HepG2 (cell line): ENCODE data around the gene RHOV. TPM values are rescaled to one million over a fixed set of nuclear protein-coding genes. Genes with fewer than 3 reads are reported as not detected.

Experiments used
- FOXK1 ChIP-seq: sonication (generic); formaldehyde crosslinking; IDR thresholded peaks from 2 replicates; pipeline ENCODE4 v1.4.0; 2020; ENCODE audit warnings: low read depth, missing genetic modification reagents, borderline replicate concordance
- IKZF1 ChIP-seq: fragments of 450-650 bp; IDR thresholded peaks from 2 replicates; pipeline ENCODE4 v1.7.1; 2016
- JUNB ChIP-seq: sonication (generic); formaldehyde crosslinking; IDR thresholded peaks from 2 replicates; pipeline ENCODE4 v1.8.0; 2022; ENCODE audit warnings: missing genetic modification reagents, mild to moderate bottlenecking, borderline replicate concordance
- MTA1 ChIP-seq: sonication (generic); formaldehyde crosslinking; IDR thresholded peaks from 2 replicates; pipeline ENCODE4 v1.4.0; 2020; ENCODE audit warnings: missing genetic modification reagents, mild to moderate bottlenecking, borderline replicate concordance
- MTF1 ChIP-seq: sonication (generic); formaldehyde crosslinking; IDR thresholded peaks from 2 replicates; pipeline ENCODE4 v1.5.0; 2020; ENCODE audit warnings: missing genetic modification reagents
- MYNN ChIP-seq: sonication (generic); formaldehyde crosslinking; IDR thresholded peaks from 2 replicates; pipeline ENCODE4 v1.4.0; 2020; ENCODE audit warnings: mild to moderate bottlenecking, low read depth, missing genetic modification reagents
- NR2C2 ChIP-seq: sonication (generic); formaldehyde crosslinking; IDR thresholded peaks from 2 replicates; pipeline ENCODE4 v1.4.0; 2020; ENCODE audit warnings: missing genetic modification reagents, mild to moderate bottlenecking, moderate library complexity, borderline replicate concordance
- SNAI1 ChIP-seq: sonication (generic); formaldehyde crosslinking; IDR thresholded peaks from 2 replicates; pipeline ENCODE4 v1.5.0; 2020; ENCODE audit warnings: mild to moderate bottlenecking, missing genetic modification reagents, borderline replicate concordance
- ZEB1 ChIP-seq: IDR thresholded peaks from 2 replicates; pipeline ENCODE4 v1.6.1; 2012; ENCODE audit warnings: mild to moderate bottlenecking, low read depth, inconsistent platforms; ENCODE audit not compliant: insufficient replicate concordance
- ZNF354B ChIP-seq: sonication (generic); formaldehyde crosslinking; IDR thresholded peaks from 2 replicates; pipeline ENCODE4 v1.8.0; 2022; ENCODE audit warnings: mild to moderate bottlenecking, missing genetic modification reagents
- ZNF549 ChIP-seq: sonication (generic); formaldehyde crosslinking; IDR thresholded peaks from 2 replicates; pipeline ENCODE4 v1.5.0; 2020; ENCODE audit warnings: missing genetic modification reagents
- ZSCAN20 ChIP-seq: sonication (generic); formaldehyde crosslinking; IDR thresholded peaks from 2 replicates; pipeline ENCODE4 v1.4.0; 2020; ENCODE audit warnings: missing genetic modification reagents, mild to moderate bottlenecking, borderline replicate concordance
- polyA plus RNA-seq, 8 experiments: library from polyadenylated mRNA; depleted of rRNA in 3 of 8; stranded (reverse) in 7 of 8; unstranded in 1 of 8; fragments of >200 nt; fragmentation: Illumina TruSeq in 4 of 8; extraction: Trizol in 4 of 8; gene quantifications; 2 replicates each; pipeline versions ENCODE4 v1.2.1 to v1.2.3, GENCODE V29; 2011 to 2016; ENCODE audit warnings: low read depth in 4 of 8, missing spikeins in 1 of 8, mixed read lengths in 1 of 8; ENCODE audit not compliant: insufficient read depth in 1 of 8
- total RNA-seq, 5 experiments: library from RNA; depleted of rRNA; stranded (reverse); fragments of >200 nt; fragmentation: Illumina TruSeq; extraction: Trizol; gene quantifications; 2 replicates each; pipeline ENCODE4 v1.2.3, GENCODE V29; 2016; ENCODE audit warnings: low read depth in 1 of 5
- TF ChIP-seq, protein P1 (sequence below): sonication (generic); formaldehyde crosslinking; IDR thresholded peaks from 2 replicates; pipeline ENCODE4 v1.4.0; 2020; ENCODE audit warnings: missing genetic modification reagents, borderline replicate concordance
- TF ChIP-seq, protein P2 (sequence below): sonication (generic); formaldehyde crosslinking; IDR thresholded peaks from 2 replicates; pipeline ENCODE4 v1.4.0; 2020; ENCODE audit warnings: missing genetic modification reagents
- TF ChIP-seq, protein P3 (sequence below): sonication (generic); formaldehyde crosslinking; IDR thresholded peaks from 2 replicates; pipeline ENCODE4 v1.8.0; 2022; ENCODE audit warnings: low read depth, missing genetic modification reagents
- TF ChIP-seq, protein P4 (sequence below): sonication (generic); formaldehyde crosslinking; IDR thresholded peaks from 2 replicates; pipeline ENCODE4 v1.4.0; 2020; ENCODE audit warnings: missing genetic modification reagents
- TF ChIP-seq, protein P5 (sequence below): sonication (generic); formaldehyde crosslinking; IDR thresholded peaks from 2 replicates; pipeline ENCODE4 v1.4.0; 2020; ENCODE audit warnings: missing genetic modification reagents
- TF ChIP-seq, protein P6 (sequence below): sonication (generic); formaldehyde crosslinking; IDR thresholded peaks from 2 replicates; pipeline ENCODE4 v1.5.1; 2020; ENCODE audit warnings: missing genetic modification reagents, mild to moderate bottlenecking, borderline replicate concordance

RHOV gene
- total and polyA plus RNA-seq, 2 of the 13 experiments (the other 11 are each of a cell fraction or from before 2014, with no cell fraction given) = 0.17 to 0.18 TPM

DNA sequence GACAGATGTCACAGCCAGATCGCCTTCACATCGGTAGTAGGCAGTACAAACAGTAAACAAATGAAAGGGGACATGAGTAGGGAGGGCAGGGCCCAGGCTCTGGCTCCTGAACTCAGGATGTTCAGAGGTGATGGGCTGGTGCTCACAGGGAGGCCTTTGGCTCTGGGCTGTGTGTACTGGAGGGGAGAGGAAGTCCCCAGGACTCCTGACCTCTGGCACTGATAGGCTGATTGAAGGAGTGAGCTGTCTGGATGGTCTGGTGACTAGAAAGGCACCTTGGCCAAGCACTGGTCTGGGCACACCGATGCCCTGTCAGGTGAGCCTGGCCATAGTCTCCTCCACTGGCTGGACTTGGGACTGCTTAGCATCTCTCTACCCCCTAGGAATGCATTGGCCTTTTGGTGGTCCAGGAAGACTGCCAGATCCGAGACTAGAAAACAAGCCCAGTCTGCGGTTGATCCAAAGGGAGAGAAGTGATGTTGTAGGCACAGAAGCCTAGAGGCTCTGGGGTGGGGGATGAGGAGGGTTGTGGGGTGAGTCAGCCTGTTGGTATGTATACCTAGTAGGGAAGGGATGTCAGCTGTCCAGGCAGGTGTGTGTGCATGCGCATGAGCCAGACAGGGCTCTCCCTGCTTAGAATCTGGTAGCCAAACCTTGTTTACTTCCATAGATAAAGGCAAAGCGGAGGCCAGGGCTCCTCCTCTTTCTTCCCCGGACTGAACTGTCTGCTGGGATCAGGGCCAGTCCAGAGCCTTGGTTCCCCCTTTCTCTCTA is 28.3 kb downstream of the RHOV start (continued):
- TF ChIP-seq, protein P1, sequence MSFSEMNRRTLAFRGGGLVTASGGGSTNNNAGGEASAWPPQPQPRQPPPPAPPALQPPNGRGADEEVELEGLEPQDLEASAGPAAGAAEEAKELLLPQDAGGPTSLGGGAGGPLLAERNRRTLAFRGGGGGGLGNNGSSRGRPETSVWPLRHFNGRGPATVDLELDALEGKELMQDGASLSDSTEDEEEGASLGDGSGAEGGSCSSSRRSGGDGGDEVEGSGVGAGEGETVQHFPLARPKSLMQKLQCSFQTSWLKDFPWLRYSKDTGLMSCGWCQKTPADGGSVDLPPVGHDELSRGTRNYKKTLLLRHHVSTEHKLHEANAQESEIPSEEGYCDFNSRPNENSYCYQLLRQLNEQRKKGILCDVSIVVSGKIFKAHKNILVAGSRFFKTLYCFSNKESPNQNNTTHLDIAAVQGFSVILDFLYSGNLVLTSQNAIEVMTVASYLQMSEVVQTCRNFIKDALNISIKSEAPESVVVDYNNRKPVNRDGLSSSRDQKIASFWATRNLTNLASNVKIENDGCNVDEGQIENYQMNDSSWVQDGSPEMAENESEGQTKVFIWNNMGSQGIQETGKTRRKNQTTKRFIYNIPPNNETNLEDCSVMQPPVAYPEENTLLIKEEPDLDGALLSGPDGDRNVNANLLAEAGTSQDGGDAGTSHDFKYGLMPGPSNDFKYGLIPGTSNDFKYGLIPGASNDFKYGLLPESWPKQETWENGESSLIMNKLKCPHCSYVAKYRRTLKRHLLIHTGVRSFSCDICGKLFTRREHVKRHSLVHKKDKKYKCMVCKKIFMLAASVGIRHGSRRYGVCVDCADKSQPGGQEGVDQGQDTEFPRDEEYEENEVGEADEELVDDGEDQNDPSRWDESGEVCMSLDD (CRISPR knock-in tag) = no peak
- TF ChIP-seq ZEB1 (peak; percentile 94), MTA1 (CRISPR knock-in tag) (0 out of 2 replicates have a peak, but pooled peaks have one; percentile 20), JUNB (CRISPR knock-in tag) (peak; percentile 95), ZNF354B (CRISPR knock-in tag) (no peak), ZSCAN20 (no peak), MYNN (CRISPR knock-in tag) (no peak), IKZF1 (no peak), FOXK1 (0 out of 2 replicates have a peak, but pooled peaks have one; percentile 17), ZNF549 (no peak), SNAI1 (CRISPR knock-in tag) (no peak), NR2C2 (CRISPR knock-in tag) (no peak), MTF1 (CRISPR knock-in tag) (no peak)
- TF ChIP-seq, protein P2, sequence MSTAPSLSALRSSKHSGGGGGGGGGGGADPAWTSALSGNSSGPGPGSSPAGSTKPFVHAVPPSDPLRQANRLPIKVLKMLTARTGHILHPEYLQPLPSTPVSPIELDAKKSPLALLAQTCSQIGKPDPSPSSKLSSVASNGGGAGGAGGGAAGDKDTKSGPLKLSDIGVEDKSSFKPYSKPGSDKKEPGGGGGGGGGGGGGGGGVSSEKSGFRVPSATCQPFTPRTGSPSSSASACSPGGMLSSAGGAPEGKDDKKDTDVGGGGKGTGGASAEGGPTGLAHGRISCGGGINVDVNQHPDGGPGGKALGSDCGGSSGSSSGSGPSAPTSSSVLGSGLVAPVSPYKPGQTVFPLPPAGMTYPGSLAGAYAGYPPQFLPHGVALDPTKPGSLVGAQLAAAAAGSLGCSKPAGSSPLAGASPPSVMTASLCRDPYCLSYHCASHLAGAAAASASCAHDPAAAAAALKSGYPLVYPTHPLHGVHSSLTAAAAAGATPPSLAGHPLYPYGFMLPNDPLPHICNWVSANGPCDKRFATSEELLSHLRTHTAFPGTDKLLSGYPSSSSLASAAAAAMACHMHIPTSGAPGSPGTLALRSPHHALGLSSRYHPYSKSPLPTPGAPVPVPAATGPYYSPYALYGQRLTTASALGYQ (CRISPR knock-in tag) = no peak
- TF ChIP-seq, protein P3, sequence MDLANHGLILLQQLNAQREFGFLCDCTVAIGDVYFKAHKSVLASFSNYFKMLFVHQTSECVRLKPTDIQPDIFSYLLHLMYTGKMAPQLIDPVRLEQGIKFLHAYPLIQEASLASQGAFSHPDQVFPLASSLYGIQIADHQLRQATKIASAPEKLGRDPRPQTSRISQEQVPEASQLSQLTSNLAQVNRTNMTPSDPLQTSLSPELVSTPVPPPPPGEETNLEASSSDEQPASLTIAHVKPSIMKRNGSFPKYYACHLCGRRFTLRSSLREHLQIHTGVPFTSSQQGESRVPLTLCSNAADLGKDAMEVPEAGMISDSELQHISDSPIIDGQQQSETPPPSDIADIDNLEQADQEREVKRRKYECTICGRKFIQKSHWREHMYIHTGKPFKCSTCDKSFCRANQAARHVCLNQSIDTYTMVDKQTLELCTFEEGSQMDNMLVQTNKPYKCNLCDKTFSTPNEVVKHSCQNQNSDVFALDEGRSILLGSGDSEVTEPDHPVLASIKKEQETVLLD (CRISPR knock-in tag) = no peak
- TF ChIP-seq, protein P4, sequence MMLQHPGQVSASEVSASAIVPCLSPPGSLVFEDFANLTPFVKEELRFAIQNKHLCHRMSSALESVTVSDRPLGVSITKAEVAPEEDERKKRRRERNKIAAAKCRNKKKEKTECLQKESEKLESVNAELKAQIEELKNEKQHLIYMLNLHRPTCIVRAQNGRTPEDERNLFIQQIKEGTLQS (CRISPR knock-in tag) = peak; percentile 95
- TF ChIP-seq, protein P5, sequence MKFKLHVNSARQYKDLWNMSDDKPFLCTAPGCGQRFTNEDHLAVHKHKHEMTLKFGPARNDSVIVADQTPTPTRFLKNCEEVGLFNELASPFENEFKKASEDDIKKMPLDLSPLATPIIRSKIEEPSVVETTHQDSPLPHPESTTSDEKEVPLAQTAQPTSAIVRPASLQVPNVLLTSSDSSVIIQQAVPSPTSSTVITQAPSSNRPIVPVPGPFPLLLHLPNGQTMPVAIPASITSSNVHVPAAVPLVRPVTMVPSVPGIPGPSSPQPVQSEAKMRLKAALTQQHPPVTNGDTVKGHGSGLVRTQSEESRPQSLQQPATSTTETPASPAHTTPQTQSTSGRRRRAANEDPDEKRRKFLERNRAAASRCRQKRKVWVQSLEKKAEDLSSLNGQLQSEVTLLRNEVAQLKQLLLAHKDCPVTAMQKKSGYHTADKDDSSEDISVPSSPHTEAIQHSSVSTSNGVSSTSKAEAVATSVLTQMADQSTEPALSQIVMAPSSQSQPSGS (CRISPR knock-in tag) = no peak
- TF ChIP-seq, protein P6, sequence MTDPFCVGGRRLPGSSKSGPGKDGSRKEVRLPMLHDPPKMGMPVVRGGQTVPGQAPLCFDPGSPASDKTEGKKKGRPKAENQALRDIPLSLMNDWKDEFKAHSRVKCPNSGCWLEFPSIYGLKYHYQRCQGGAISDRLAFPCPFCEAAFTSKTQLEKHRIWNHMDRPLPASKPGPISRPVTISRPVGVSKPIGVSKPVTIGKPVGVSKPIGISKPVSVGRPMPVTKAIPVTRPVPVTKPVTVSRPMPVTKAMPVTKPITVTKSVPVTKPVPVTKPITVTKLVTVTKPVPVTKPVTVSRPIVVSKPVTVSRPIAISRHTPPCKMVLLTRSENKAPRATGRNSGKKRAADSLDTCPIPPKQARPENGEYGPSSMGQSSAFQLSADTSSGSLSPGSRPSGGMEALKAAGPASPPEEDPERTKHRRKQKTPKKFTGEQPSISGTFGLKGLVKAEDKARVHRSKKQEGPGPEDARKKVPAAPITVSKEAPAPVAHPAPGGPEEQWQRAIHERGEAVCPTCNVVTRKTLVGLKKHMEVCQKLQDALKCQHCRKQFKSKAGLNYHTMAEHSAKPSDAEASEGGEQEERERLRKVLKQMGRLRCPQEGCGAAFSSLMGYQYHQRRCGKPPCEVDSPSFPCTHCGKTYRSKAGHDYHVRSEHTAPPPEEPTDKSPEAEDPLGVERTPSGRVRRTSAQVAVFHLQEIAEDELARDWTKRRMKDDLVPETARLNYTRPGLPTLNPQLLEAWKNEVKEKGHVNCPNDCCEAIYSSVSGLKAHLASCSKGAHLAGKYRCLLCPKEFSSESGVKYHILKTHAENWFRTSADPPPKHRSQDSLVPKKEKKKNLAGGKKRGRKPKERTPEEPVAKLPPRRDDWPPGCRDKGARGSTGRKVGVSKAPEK = no peak
